ENCODE results near the gene HSDL2. TPM values are rescaled to one million over a fixed set of nuclear protein-coding genes. Genes with fewer than 3 reads are reported as not detected.
A peak's percentile ranks its signal among the peaks of the same experiment; 100 is the strongest.

HSDL2 gene
- total RNA-seq: 10 to 100 TPM; 43.0 to 66.5 (median 60.9) TPM

DNA sequence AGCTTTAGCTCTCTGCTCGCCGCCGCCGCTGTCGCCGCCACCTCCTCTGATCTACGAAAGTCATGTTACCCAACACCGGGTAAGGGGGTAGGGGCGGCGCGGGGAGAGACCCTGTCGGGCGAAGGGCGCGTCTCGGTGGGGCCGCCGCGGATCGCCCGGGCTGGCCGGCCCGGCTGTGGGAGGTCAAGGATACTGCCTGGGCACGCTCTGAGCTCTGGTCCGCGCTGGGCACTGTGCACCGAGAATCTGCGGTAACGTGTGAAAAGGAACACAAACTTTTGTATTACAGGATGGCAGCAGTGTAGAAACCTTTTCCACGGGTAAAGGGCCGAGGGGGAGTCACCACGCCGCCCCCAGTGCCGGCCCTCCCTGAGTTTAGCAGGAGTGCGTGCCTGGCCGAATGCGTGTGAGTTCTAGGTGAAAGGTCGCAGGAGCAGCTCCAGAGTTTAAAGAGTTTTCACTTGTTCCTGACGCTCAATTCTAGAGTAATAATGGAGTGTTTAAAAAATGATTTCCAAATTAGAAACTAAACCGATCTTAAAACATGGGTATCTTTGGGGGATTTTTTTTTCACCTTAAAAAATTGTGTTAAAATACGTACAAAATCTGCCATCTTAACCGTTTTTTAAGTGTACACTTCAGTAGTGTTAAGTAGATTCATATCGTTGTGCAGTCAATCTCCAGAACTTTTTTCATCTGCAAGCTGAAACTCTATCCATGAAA is at the start of gene HSDL2:
TSS of gene HSDL2 (plus strand) at position 7 of the 723 bp plus-strand sequence. CDS start at position 63, 56 bp downstream.
- H3K4me1 ChIP-seq: peaks cover 7 to 64% (median 11%) of the 10 kb centered on the region in 3 donors
- no peaks in the 10 kb centered on the region for H3K9me3 ChIP-seq
- WGBS, 2 donors (ENCODE audit: low coverage in 1 of 2): 0% methylated on average over 9 to 14 of the region's 43 CpGs
- H3K27me3 ChIP-seq: no peaks in the 10 kb centered on the region
- TF ChIP-seq EP300 (IDR thresholded peaks at IDR 0.05): no peak
- TF ChIP-seq, protein P1, sequence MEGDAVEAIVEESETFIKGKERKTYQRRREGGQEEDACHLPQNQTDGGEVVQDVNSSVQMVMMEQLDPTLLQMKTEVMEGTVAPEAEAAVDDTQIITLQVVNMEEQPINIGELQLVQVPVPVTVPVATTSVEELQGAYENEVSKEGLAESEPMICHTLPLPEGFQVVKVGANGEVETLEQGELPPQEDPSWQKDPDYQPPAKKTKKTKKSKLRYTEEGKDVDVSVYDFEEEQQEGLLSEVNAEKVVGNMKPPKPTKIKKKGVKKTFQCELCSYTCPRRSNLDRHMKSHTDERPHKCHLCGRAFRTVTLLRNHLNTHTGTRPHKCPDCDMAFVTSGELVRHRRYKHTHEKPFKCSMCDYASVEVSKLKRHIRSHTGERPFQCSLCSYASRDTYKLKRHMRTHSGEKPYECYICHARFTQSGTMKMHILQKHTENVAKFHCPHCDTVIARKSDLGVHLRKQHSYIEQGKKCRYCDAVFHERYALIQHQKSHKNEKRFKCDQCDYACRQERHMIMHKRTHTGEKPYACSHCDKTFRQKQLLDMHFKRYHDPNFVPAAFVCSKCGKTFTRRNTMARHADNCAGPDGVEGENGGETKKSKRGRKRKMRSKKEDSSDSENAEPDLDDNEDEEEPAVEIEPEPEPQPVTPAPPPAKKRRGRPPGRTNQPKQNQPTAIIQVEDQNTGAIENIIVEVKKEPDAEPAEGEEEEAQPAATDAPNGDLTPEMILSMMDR (IDR thresholded peaks at IDR 0.05): no peak
- TF ChIP-seq POLR2A (IDR thresholded peaks at IDR 0.05): no peak
- TF ChIP-seq POLR2AphosphoS5 (IDR thresholded peaks at IDR 0.05): no peak
- peak within 1 kb of the TSS; percentile 91 to 99 (median 98) for H3K27ac ChIP-seq
- H3K4me3 ChIP-seq: peak within 1 kb of the TSS; percentile 91 to 97
- peak; percentile 61 for ATAC-seq
- no peaks in the 10 kb centered on the region for H3K36me3 ChIP-seq

DNA sequence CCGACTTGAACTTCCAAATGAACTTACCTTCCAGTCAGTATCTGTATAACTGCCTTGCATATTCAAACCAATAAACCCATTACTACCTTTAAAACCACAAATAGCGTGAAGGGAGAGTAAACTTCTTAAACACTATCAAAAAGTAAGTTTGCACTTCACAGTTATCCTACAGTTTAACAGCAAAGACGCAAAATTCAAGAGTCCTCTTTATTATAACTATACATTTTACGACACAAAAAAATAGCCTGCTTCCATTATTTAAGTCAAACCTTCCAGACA is 48.3 kb upstream of the HSDL2 start:
- 77 to 86% methylated on average over 3 to 4 of the region's 4 CpGs for WGBS, 2 donors (ENCODE audit: low coverage in 1 of 2)
- no peaks in the 10 kb centered on the region for H3K36me3 ChIP-seq
- H3K27me3 ChIP-seq: no peaks in the 10 kb centered on the region
- H3K27ac ChIP-seq: no peak overlapping the region
- H3K9me3 ChIP-seq: no peaks in the 10 kb centered on the region
- no peak overlapping the region for H3K4me3 ChIP-seq
- TF ChIP-seq POLR2AphosphoS5 (IDR thresholded peaks at IDR 0.05) (no peak), POLR2A (IDR thresholded peaks at IDR 0.05) (no peak), EP300 (IDR thresholded peaks at IDR 0.05) (no peak)
- TF ChIP-seq, protein P1 (IDR thresholded peaks at IDR 0.05): no peak
- no peak for ATAC-seq
- peaks cover 0 to 52% (median 0%) of the 10 kb centered on the region in 3 donors for H3K4me1 ChIP-seq

DNA sequence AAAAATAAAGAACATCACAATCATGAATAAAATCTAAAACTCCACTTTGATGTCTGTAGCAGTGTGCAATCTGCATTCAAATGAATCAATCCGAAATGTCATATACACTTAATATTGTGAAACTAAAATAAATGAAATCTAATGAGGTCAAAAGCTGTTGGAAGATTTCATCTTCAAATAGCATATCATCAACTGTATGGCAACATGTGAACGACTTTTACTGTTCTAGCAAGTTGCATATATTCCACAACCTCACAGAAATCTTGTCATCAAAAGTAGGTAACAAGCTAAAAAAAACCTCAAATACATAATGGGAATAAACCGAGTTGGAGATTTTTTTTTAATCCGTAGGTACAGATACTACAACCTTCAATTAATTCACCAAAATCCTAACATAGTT is 47.7 kb upstream of the HSDL2 start:
- peak overlapping the region; percentile 82 to 100 for H3K4me3 ChIP-seq
- TF ChIP-seq POLR2A (IDR thresholded peaks at IDR 0.05): no peak
- no peak for TF ChIP-seq EP300 (IDR thresholded peaks at IDR 0.05)
- TF ChIP-seq, protein P1 (IDR thresholded peaks at IDR 0.05): no peak
- no peak for TF ChIP-seq POLR2AphosphoS5 (IDR thresholded peaks at IDR 0.05)
- no peaks in the 10 kb centered on the region for H3K9me3 ChIP-seq
- ATAC-seq: no peak
- WGBS, 2 donors (ENCODE audit: low coverage in 1 of 2): 0 to 7% methylated on average over 3 to 4 of the region's 4 CpGs
- H3K27ac ChIP-seq: peak overlapping the region; percentile 96 to 100 (median 98)
- no peaks in the 10 kb centered on the region for H3K27me3 ChIP-seq
- peaks cover 0 to 51% (median 0%) of the 10 kb centered on the region in 3 donors for H3K4me1 ChIP-seq
- no peaks in the 10 kb centered on the region for H3K36me3 ChIP-seq

DNA sequence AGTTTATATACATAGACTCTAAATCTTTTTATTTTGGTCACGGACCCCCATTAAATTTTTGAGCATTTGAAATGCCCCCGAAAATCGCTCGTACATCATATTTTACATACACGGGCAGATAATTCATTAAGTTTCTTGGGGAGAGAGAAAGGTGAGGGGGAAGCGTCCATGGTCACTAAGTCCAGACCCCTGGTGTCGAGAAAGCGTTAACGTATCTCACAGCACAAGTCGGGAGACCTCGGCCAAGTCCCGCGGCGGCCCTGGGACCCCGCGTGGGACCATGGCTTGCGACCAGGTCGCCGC is 47.3 kb upstream of the HSDL2 start:
- Histone ChIP-seq H3K9me3 (no peaks in the 10 kb centered on the region), H3K4me3 (peak overlapping the region; percentile 82 to 100), H3K36me3 (no peaks in the 10 kb centered on the region), H3K27me3 (no peaks in the 10 kb centered on the region), H3K4me1 (peaks cover 0 to 47% (median 0%) of the 10 kb centered on the region in 3 donors), H3K27ac (peak overlapping the region; percentile 96 to 100 (median 98))
- WGBS, 2 donors (ENCODE audit: low coverage in 1 of 2): 0% methylated on average over 8 to 14 of the region's 19 CpGs
- no peak for ATAC-seq
- TF ChIP-seq, protein P1 (IDR thresholded peaks at IDR 0.05): peak in 1 of 4 experiments; percentile 20
- TF ChIP-seq EP300 (IDR thresholded peaks at IDR 0.05): no peak
- no peak for TF ChIP-seq POLR2AphosphoS5 (IDR thresholded peaks at IDR 0.05)
- TF ChIP-seq POLR2A (IDR thresholded peaks at IDR 0.05): no peak

DNA sequence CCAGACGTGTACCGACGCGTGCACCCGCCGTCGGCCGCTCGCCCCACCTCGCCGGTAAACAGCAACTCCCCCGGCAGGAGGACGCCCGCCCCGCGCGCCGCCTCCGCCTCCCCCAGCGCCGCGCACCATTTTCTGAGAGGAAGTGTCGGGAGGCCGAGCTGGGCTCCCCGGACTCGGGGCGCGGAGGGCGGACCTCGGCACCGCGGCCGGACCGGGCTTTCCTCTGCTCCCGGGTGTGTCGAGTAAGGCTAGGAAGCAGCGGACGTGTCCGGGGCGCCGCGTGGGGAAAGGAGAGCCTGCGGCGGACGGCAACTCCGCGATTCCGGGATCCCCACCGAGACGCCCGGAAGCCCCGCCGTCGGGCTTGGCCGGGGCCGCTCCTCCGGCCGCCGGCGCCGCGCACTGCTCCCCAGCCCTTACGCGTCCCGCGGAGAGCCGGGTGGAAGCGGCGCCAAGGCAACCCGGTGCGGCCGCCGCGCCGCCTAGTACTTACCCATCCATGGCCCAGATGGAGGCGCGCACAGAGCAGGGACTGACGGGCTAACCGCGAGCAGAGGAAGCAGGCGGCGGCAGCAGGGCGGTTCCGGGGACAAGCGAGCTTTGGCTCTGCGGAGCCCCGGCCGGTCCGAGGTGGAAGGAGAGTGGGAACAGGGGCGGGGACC is 46.8 kb upstream of the HSDL2 start, which contains the start of gene PTBP3:
TSS of gene PTBP3 (minus strand) at position 643 of the 662 bp plus-strand sequence. CDS start 35,754 bp downstream, outside the sequence.
- Histone ChIP-seq H3K27me3 (no peaks in the 10 kb centered on the region), H3K36me3 (no peaks in the 10 kb centered on the region), H3K9me3 (no peaks in the 10 kb centered on the region), H3K4me1 (peaks cover 0 to 42% (median 0%) of the 10 kb centered on the region in 3 donors), H3K27ac (peak within 1 kb of the TSS; percentile 96 to 100 (median 98)), H3K4me3 (peak within 1 kb of the TSS; percentile 82 to 100)
- TF ChIP-seq EP300 (IDR thresholded peaks at IDR 0.05) (no peak), POLR2AphosphoS5 (IDR thresholded peaks at IDR 0.05) (peak; percentile 82), POLR2A (IDR thresholded peaks at IDR 0.05) (peak; percentile 80 to 82)
- TF ChIP-seq, protein P1 (IDR thresholded peaks at IDR 0.05): peak in 1 of 4 experiments; percentile 17
- no CpG with 5 or more reads among the region's 90 CpGs for WGBS, 2 donors (ENCODE audit: low coverage in 1 of 2)
- peak; percentile 72 for ATAC-seq

Data from gastroesophageal sphincter (tissue), 4 donors.